PC-3 (cell line): Measurements from ENCODE around the gene TOB1. TPM values are rescaled to one million over a fixed set of nuclear protein-coding genes. Genes with fewer than 3 reads are reported as not detected.
A peak's percentile ranks its signal among the peaks of the same experiment; 100 is the strongest.

Source experiments
- ATAC-seq: fragments of 200-7000 bp; cut with Tn5 transposase; 2 replicates; pipeline ENCODE4 v1.9.1; 2020; ENCODE audit warnings: mild to moderate bottlenecking, moderate library complexity
- BruUV-seq: library from RNA; stranded (reverse); fragments of 400-500 nt; replicated peaks from 2 replicates; lab custom pipeline; 2021; lab: Mats Ljungman, UMichigan
- CTCF ChIA-PET: fragments of 300-600 bp; sonication (Branson Sonifier 250); formaldehyde crosslinking; loops from one replicate; lab custom pipeline; 2022; ENCODE audit warnings: antibody characterized with exemption; lab: Charles Lee
- POLR2A ChIA-PET: fragments of 300-600 bp; sonication (Branson Sonifier 250); formaldehyde crosslinking; loops from one replicate; lab custom pipeline; 2022; ENCODE audit warnings: antibody characterized with exemption; ENCODE audit not compliant: unreplicated experiment; lab: Charles Lee
- DNase-seq: peaks from one replicate; pipeline ENCODE4 v3.0.0-alpha.2; 2015
- H2AFZ ChIP-seq: fragments of 300-600 bp; sonication (generic); 2 replicates; pipeline ENCODE4 v1.6.0; 2016; ENCODE audit warnings: antibody characterized with exemption, low read length
- H3F3A ChIP-seq: fragments of 300-600 bp; sonication (generic); one replicate; pipeline ENCODE4 v1.6.0; 2017; ENCODE audit warnings: antibody characterized with exemption, low read length, control low read depth, mild to moderate bottlenecking; ENCODE audit not compliant: unreplicated experiment
- H3K27ac ChIP-seq: fragments of 300-600 bp; sonication (generic); 2 replicates; pipeline ENCODE4 v1.5.1; 2016; ENCODE audit warnings: mild to moderate bottlenecking, low read length
- H3K27me3 ChIP-seq: fragments of 300-600 bp; sonication (generic); 2 replicates; pipeline ENCODE4 v1.6.1; 2016; ENCODE audit warnings: low read length, mixed read lengths
- H3K36me3 ChIP-seq: fragments of 300-600 bp; sonication (generic); 2 replicates; pipeline ENCODE4 v1.6.1; 2016; ENCODE audit warnings: low read depth, mixed run types, low read length, mixed read lengths
- H3K4me1 ChIP-seq: fragments of 300-600 bp; sonication (generic); 2 replicates; pipeline ENCODE4 v1.5.1; 2016; ENCODE audit warnings: low read length; ENCODE audit not compliant: insufficient read depth
- H3K4me2 ChIP-seq: fragments of 300-600 bp; sonication (generic); 2 replicates; pipeline ENCODE4 v1.6.0; 2016; ENCODE audit warnings: low read length
- H3K4me3 ChIP-seq: fragments of 300-600 bp; sonication (generic); 2 replicates; pipeline ENCODE4 v1.5.1; 2016; ENCODE audit warnings: mild to moderate bottlenecking, low read length, mixed read lengths
- H3K79me2 ChIP-seq: fragments of 300-600 bp; sonication (generic); 2 replicates; pipeline ENCODE4 v1.6.1; 2017; ENCODE audit warnings: low read length, mixed read lengths
- H3K9ac ChIP-seq: fragments of 300-600 bp; sonication (generic); 2 replicates; pipeline ENCODE4 v1.6.0; 2016; ENCODE audit warnings: mild to moderate bottlenecking, low read length
- H3K9me2 ChIP-seq: fragments of 300-600 bp; sonication (generic); replicated peaks from 2 replicates; pipeline ENCODE4 v1.6.1; 2016; ENCODE audit warnings: mixed run types, low read length, mixed read lengths
- H3K9me3 ChIP-seq: fragments of 300-600 bp; sonication (generic); 2 replicates; pipeline ENCODE4 v1.6.1; 2016; ENCODE audit warnings: low read length, mixed read lengths
- H4K20me1 ChIP-seq: fragments of 300-600 bp; sonication (generic); 2 replicates; pipeline ENCODE4 v1.6.1; 2016; ENCODE audit warnings: low read length, mixed read lengths
- CTCF ChIP-seq: fragments of 300-600 bp; sonication (generic); conservative IDR thresholded peaks from 2 replicates; pipeline ENCODE4 v1.5.1; 2017; ENCODE audit warnings: antibody characterized with exemption, low read depth, mild to moderate bottlenecking, low read length
- EZH2 ChIP-seq: fragments of 300-600 bp; sonication (generic); IDR thresholded peaks from one replicate; pipeline ENCODE4 v1.6.1; 2017; ENCODE audit warnings: antibody characterized with exemption, mild to moderate bottlenecking, low read length; ENCODE audit not compliant: unreplicated experiment
- EZH2phosphoT487 ChIP-seq: fragments of 300-600 bp; sonication (generic); IDR thresholded peaks from 2 replicates; pipeline ENCODE4 v1.6.1; 2018; ENCODE audit warnings: mild to moderate bottlenecking, antibody characterized with exemption, low read length, borderline replicate concordance
- intact Hi-C: fragments of 100-400 bp; cut with micrococcal nuclease; formaldehyde crosslinking; loops from 2 replicates; pipeline ENCODE4 v1.9.0; 2023
- total RNA-seq: library from RNA; depleted of rRNA; stranded (reverse); fragments of >200 nt; gene quantifications from 2 replicates; pipeline ENCODE4 v1.2.3, GENCODE V29; 2014

TOB1 gene
- total RNA-seq, 1 experiment from 2014 or later: 28.7 TPM

- H3K4me2 ChIP-seq: no peak overlapping the region
- DNase-seq (peak; percentile 36), ATAC-seq (no peak)
- no TSS peak for BruUV-seq
- ChIA-PET CTCF (interaction anchor here (0.6 kb wide), 1 partner anchor 23 kb away, joined by 4 read pairs; no protein-coding TSS in a partner anchor), POLR2A (no interaction called here)
- no peak overlapping the region for H3K9ac ChIP-seq
- no peak for TF ChIP-seq EZH2phosphoT487
- TF ChIP-seq EZH2: no peak
- TF ChIP-seq CTCF: no peak
- no peak overlapping the region for H3K4me3 ChIP-seq
- H4K20me1 ChIP-seq: no peaks in the 10 kb centered on the region
- H3K27ac ChIP-seq: no peak overlapping the region
- H3K36me3 ChIP-seq: no peaks in the 10 kb centered on the region
- H2AFZ ChIP-seq: no peak overlapping the region
- H3K4me1 ChIP-seq: peaks cover 24% of the 10 kb centered on the region
- intact Hi-C loops: no loop called here
- no peaks in the 10 kb centered on the region for H3F3A ChIP-seq
- H3K9me3 ChIP-seq: no peaks in the 10 kb centered on the region
- H3K79me2 ChIP-seq: no peaks in the 10 kb centered on the region
- H3K9me2 ChIP-seq: no peaks in the 10 kb centered on the region
- H3K27me3 ChIP-seq: no peaks in the 10 kb centered on the region
Measured at GRCh38 chr17:50908140-50908859, 42.1 kb upstream of the TOB1 start.

DNA sequence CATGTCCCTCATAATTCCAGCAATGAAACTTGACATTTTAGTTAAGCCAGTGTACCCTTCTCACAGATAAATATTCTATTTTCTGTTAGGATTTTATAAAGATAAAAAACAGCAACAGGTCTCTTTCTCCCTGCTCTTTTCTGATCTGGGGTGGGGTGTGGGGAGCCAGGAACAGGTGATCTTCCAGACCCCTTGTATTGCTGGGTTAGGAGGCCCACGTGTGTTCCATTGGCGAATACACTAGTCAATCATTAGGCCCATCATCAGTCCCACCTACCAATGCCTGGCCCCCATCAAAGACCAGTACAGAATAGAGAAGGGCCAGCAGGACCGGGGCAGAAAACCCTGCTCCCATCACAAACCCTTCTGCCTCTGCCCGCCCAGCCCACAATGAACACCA is 40.3 kb upstream of the TOB1 start:
- no peaks in the 10 kb centered on the region for H3K9me3 ChIP-seq
- POLR2A ChIA-PET: no interaction called here
- TF ChIP-seq EZH2phosphoT487 (no peak), CTCF (no peak)
- no peak overlapping the region for H3K27ac ChIP-seq
- H3K9ac ChIP-seq: no peak overlapping the region
- H3K4me3 ChIP-seq: no peak overlapping the region
- H3K27me3 ChIP-seq: no peaks in the 10 kb centered on the region
- intact Hi-C loops: no loop called here
- H3K9me2 ChIP-seq: no peaks in the 10 kb centered on the region; the same call in 1 of the 2 replicates
- no peaks in the 10 kb centered on the region for H3K79me2 ChIP-seq
- CTCF ChIA-PET: interaction anchor here (0.7 kb wide), 1 partner anchor 8 kb away, joined by 5 read pairs; no protein-coding TSS in a partner anchor
- no peaks in the 10 kb centered on the region for H3F3A ChIP-seq
- ATAC-seq (no peak), DNase-seq (no peak)
- no peaks in the 10 kb centered on the region for H4K20me1 ChIP-seq
- no peaks in the 10 kb centered on the region for H3K36me3 ChIP-seq
- no peak overlapping the region for H2AFZ ChIP-seq
- H3K4me2 ChIP-seq: no peak overlapping the region
- BruUV-seq: no TSS peak
- H3K4me1 ChIP-seq: peaks cover 27% of the 10 kb centered on the region

GRCh38 chr17:50905460-50905803 is 39.3 kb upstream of the TOB1 start:
- Histone ChIP-seq H3F3A (no peaks in the 10 kb centered on the region), H3K36me3 (no peaks in the 10 kb centered on the region), H3K4me3 (no peak overlapping the region), H3K4me2 (peak overlapping the region; percentile 40), H3K9ac (peak overlapping the region; percentile 54; the same call in 1 of the 2 replicates), H3K27me3 (no peaks in the 10 kb centered on the region), H3K4me1 (peaks cover 27% of the 10 kb centered on the region), H3K79me2 (no peaks in the 10 kb centered on the region), H3K27ac (peak overlapping the region; percentile 89), H2AFZ (peak overlapping the region; percentile 51; the same call in 1 of the 2 replicates), H3K9me2 (no peaks in the 10 kb centered on the region; the same call in 1 of the 2 replicates), H3K9me3 (no peaks in the 10 kb centered on the region), H4K20me1 (no peaks in the 10 kb centered on the region)
- TF ChIP-seq CTCF (no peak), EZH2phosphoT487 (no peak), EZH2 (no peak)
- BruUV-seq: no TSS peak
- ChIA-PET CTCF (interaction anchor here (0.6 kb wide), 1 partner anchor 53 kb away, joined by 3 read pairs; no protein-coding TSS in a partner anchor), POLR2A (no interaction called here)
- no peak for ATAC-seq
- intact Hi-C loops: no loop called here
- DNase-seq: no peak
